Ovary (tissue), 9 donors: ENCODE measurements around the gene CCDC40. TPM values are rescaled to one million over a fixed set of nuclear protein-coding genes. Genes with fewer than 3 reads are reported as not detected.

Source experiments
- DNase-seq, 5 donors: peaks; one replicate each; pipeline ENCODE4 v3.0.0-alpha.2; 2019 to 2020
- H3K27ac ChIP-seq, 2 donors: fragments of 200-600 bp; one replicate each; pipeline versions ENCODE4 v1.5.1 to v1.8.0; 2019 to 2022
- H3K27me3 ChIP-seq: fragments of 200-600 bp; one replicate; pipeline ENCODE4 v1.8.0; 2022
- H3K36me3 ChIP-seq: fragments of 200-600 bp; sonication (generic); one replicate; pipeline ENCODE4 v1.5.1; 2019
- H3K4me1 ChIP-seq: one replicate; pipeline ENCODE4 v1.8.1; 2013; ENCODE audit warnings: mild to moderate bottlenecking, moderate library complexity; ENCODE audit not compliant: insufficient read depth
- H3K4me3 ChIP-seq: fragments of 200-600 bp; sonication (generic); one replicate; pipeline ENCODE4 v1.5.1; 2017
- H3K9me3 ChIP-seq, 2 donors: fragments of 200-600 bp in 1 of 2; sonication (generic) in 1 of 2; one replicate each; pipeline versions ENCODE4 v1.5.1 to v1.8.1; 2013 to 2019; ENCODE audit warnings: mild to moderate bottlenecking in 1 of 2, moderate library complexity in 1 of 2
- CTCF ChIP-seq, 3 donors: fragments of 450-650 bp in 2 of 3; fragments of 200-600 bp in 1 of 3; IDR thresholded peaks; one replicate each; pipeline versions ENCODE4 v1.5.1 to v1.8.0; 2016 to 2022; ENCODE audit warnings: antibody characterized with exemption in 3 of 3, mild to moderate bottlenecking in 1 of 3
- EP300 ChIP-seq: sonication (generic); formaldehyde crosslinking; IDR thresholded peaks from one replicate; pipeline ENCODE4 v1.6.1; 2017; ENCODE audit warnings: antibody characterized with exemption
- POLR2A ChIP-seq: fragments of 450-650 bp; IDR thresholded peaks from one replicate; pipeline ENCODE4 v1.6.1; 2017; ENCODE audit warnings: antibody characterized with exemption, mild to moderate bottlenecking, moderate library complexity
- whole genome bisulfite sequencing, 3 donors: extraction: QIAGEN DNeasy Blood & Tissue Kit in 1 of 3; methylation state at CpG; one replicate each; pipeline versions ENCODE4 v1.1.5 to v1.1.7; 2013 to 2017; 5-methylcytosine and 5-hydroxymethylcytosine counted together
- intact Hi-C, 4 donors: fragments of 100-400 bp; cut with DNase I; formaldehyde crosslinking; loops; one replicate each; pipeline versions ENCODE4 v1.11.0 to v1.15.1; 2022 to 2023
- polyA plus RNA-seq, 2 donors: library from polyadenylated mRNA; stranded (reverse); fragments of 200-250 nt in 1 of 2; fragments of 350-450 nt in 1 of 2; fragmentation: Illumina TruSeq in 1 of 2; extraction: RNeasy Lipid Tissue Mini Kit (QIAGEN cat#74804) in 1 of 2; gene quantifications; one replicate each; pipeline ENCODE4 v1.2.3, GENCODE V29; 2013 to 2014
- total RNA-seq, 7 donors: library from RNA; depleted of rRNA in 2 of 7; stranded (reverse); fragments of >200 nt in 2 of 7; fragmentation: NEBNext Ultra II Directional in 3 of 7; extraction: Animal tissue kit (Norgen Biotek cat#: 25700) in 3 of 7; gene quantifications; one replicate each; pipeline versions ENCODE4 v1.1.0 to v1.2.4, GENCODE V29; 2016 to 2023
- donor health status: DM: no; HTN: no; CAD: no; lungs with moderate emphysema.
- donor health status: DM: no; HTN: no; CAD: no.
- donor health status: Bipolar disorder and iron deficiency.
- donor health status: DM: yes; HTN: yes; CAD: no.
- donor health status: DM: no; HTN: no; CAD: no.
- donor health status: DM: yes; HTN: yes; CAD: no.

Gene CCDC40
- total and polyA plus RNA-seq, 9 donors: 1.5 to 27.8 (median 6.0) TPM

DNA sequence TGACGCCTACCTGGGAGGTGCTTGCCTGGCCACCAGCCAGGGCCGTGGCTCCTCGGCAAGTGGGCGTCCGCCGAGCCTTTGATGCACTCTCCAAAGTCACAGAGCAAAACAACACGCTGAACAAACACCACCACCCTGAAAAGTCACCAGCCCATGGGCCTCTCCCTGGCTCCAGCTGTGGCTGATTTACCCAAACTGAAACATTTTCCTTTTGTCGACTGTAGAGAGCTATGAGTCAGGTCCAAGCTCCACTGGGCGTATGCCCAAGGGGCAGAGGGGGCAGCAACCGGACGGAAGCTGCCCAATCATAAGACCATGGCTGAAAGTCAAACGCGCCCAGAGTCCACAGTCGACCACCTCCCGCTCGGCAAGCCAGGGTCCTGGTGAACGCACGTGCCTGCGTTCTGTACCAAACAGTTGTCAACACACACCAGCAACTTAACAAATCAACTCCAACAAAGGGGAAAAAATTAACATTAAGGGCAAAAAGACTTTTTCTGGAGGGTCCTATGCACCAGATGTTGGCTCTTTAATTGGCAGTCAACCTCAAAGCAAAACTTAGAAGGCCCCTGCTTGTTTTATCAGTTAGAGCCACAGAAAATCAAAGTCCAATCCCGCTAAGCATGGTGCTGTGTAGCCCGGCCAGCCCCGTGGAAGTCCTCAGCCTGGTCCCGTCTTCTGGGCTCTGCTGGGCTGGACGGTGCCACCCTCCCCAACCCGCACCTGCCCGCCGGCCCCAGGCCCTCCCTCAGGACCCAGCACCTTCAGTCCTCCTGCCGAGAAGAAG lies 48.1 kb upstream of the CCDC40 start:
- no peak overlapping the region for H3K4me3 ChIP-seq
- intact Hi-C loops: loop anchor here in 3 of 4 donors (5.0 kb wide), 3 partner anchors 41 to 146 kb away; no protein-coding TSS in a partner anchor
- H3K27ac ChIP-seq: peak overlapping the region; percentile 42 to 90

DNA sequence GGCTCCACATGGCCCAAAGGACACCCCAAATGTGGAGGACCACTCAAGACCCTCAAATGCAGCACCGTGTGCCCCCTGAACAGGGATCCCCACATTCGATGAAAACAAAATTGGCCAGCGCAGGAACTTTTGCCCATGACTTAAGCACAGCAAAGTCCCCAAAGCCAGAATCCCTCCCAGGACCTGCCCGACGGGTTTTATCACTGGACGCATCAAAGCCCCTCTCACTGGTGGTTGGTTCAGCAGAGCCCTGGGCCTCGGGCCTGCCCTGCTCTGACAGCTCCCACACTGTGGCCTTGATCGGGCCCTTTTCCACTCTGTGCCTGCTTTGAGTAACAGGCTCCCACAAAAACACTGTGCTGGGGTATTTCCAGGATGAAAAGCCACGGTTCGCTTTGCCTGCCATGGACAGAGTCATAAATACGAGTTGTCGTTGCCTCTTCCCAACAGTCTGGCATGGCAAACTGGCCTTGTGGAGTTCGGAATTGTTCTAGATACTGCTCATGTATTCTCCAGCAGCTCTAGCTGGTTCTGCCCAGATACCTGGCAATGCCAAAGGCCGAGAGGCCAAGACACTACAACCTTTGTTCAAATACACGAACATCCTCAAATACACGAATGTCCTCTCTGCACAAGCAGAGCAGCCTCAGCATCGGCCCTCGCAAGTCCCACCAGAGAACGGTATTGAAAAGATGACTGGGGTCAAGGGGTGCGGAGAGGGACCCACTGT lies 47.2 kb upstream of the CCDC40 start:
- peak in 3 of 5 donors; percentile 41 to 57 (median 51) for DNase-seq
- H3K27ac ChIP-seq: peak overlapping the region; percentile 42 to 90
- WGBS, 3 donors: 55 to 67% (median 59%) methylated on average over 20 of the region's 20 CpGs

More for the DNA sequence above, 48.1 kb upstream of the CCDC40 start:
- Histone ChIP-seq H3K27me3 (no peaks in the 10 kb centered on the region), H3K4me1 (peaks cover 60% of the 10 kb centered on the region), H3K36me3 (no peaks in the 10 kb centered on the region), H3K9me3 (no peaks in the 10 kb centered on the region)
- TF ChIP-seq POLR2A (no peak), EP300 (no peak), CTCF (IDR thresholded peaks at IDR 0.05) (no peak)
- WGBS, 3 donors: 10 to 19% (median 16%) methylated on average over 28 of the region's 28 CpGs
- peak; percentile 83 to 89 (median 87) for DNase-seq

DNA sequence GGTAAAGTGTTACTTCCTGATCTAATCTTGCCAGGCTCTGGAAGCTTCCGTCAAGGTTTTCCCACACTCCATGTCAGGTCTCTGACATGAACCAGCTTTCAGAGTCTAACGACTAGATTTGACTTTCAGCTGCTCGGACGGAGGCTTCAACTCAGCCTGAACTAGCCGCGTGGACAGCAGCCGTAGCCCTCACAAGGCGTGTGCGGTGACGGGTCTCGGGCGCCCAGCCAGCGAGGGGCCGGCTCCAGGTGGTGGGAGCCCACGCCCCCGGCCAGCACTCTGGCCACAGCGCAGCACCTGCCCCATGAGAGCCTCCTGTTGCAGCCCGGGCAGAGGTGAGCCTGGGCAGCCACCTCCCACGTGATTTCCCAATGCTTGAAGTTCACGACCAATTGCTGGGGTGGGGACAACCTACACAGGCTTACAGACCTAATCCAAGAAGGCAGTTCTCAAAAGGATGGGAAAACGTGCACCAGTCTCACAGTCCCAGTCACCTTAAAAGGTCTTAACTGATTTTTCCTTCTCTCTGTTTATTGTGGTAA lies 46.3 kb upstream of the CCDC40 start:
- Histone ChIP-seq H3K27me3 (no peaks in the 10 kb centered on the region), H3K9me3 (no peaks in the 10 kb centered on the region), H3K27ac (peak overlapping the region in 1 of 2 donors; percentile 90), H3K4me1 (peaks cover 62% of the 10 kb centered on the region), H3K36me3 (no peaks in the 10 kb centered on the region), H3K4me3 (no peak overlapping the region)
- intact Hi-C loops: loop anchor here in 3 of 4 donors (2.0 to 5.0 kb wide), 3 partner anchors 148 to 199 kb away; no protein-coding TSS in a partner anchor
- peak in 4 of 5 donors; percentile 51 to 63 (median 58) for DNase-seq
- 50 to 53% (median 51%) methylated on average over 17 to 21 of the region's 21 CpGs for WGBS, 3 donors
- TF ChIP-seq CTCF (IDR thresholded peaks at IDR 0.05): no peak
- no peak for TF ChIP-seq POLR2A
- TF ChIP-seq EP300: no peak

More for the DNA sequence above, 47.2 kb upstream of the CCDC40 start:
- Histone ChIP-seq H3K36me3 (no peaks in the 10 kb centered on the region), H3K4me1 (peaks cover 65% of the 10 kb centered on the region), H3K4me3 (no peak overlapping the region), H3K9me3 (no peaks in the 10 kb centered on the region), H3K27me3 (no peaks in the 10 kb centered on the region)
- intact Hi-C loops: loop anchor here in 3 of 4 donors (5.0 kb wide), 3 partner anchors 42 to 147 kb away; no protein-coding TSS in a partner anchor
- no peak for TF ChIP-seq POLR2A
- TF ChIP-seq EP300: no peak
- TF ChIP-seq CTCF (IDR thresholded peaks at IDR 0.05): no peak

GRCh38 chr17:79990704-79991103 lies 45.7 kb upstream of the CCDC40 start:
- 88 to 91% (median 89%) methylated on average over 17 of the region's 17 CpGs for WGBS, 3 donors
- H3K36me3 ChIP-seq: no peaks in the 10 kb centered on the region
- intact Hi-C loops: loop anchor here in 3 of 4 donors (2.0 to 5.0 kb wide), 3 partner anchors 148 to 200 kb away; no protein-coding TSS in a partner anchor
- DNase-seq: peak in 4 of 5 donors; percentile 39 to 53 (median 50)
- H3K9me3 ChIP-seq: no peaks in the 10 kb centered on the region
- H3K27ac ChIP-seq: peak overlapping the region in 1 of 2 donors; percentile 10
- no peaks in the 10 kb centered on the region for H3K27me3 ChIP-seq
- TF ChIP-seq POLR2A (no peak), EP300 (no peak), CTCF (IDR thresholded peaks at IDR 0.05) (no peak)
- H3K4me3 ChIP-seq: no peak overlapping the region
- H3K4me1 ChIP-seq: peaks cover 56% of the 10 kb centered on the region
